ENCODE results near the gene LRRC46. TPM values are rescaled to one million over a fixed set of nuclear protein-coding genes. Genes with fewer than 3 reads are reported as not detected.

Gene LRRC46
- total and polyA plus RNA-seq, 10 of the 15 experiments (the other 5 are each of a cell fraction or from before 2014, with no cell fraction given) = 0.15 to 1.8 (median 0.38) TPM; not detected in 1

GRCh38 chr17:47818002-47818695, 13.3 kb upstream of the LRRC46 start (continued):
- TF ChIP-seq SIN3A (IDR thresholded peaks at IDR 0.05; ENCODE audit: low read depth, low read length) (no peak), ATF7 (IDR thresholded peaks at IDR 0.05; ENCODE audit: low read depth) (no peak), ZNF592 (IDR thresholded peaks at IDR 0.05) (no peak), POLR2A (IDR thresholded peaks at IDR 0.05; ENCODE audit: low read depth, low read length) (no peak), TCF7 (IDR thresholded peaks at IDR 0.05; ENCODE audit: borderline replicate concordance) (no peak), MXI1 (IDR thresholded peaks at IDR 0.05; ENCODE audit: low read depth, low read length) (no peak), DPF2 (IDR thresholded peaks at IDR 0.05) (no peak), TCF12 (IDR thresholded peaks at IDR 0.05; ENCODE audit: low read depth, low read length) (no peak), STAT1 (conservative IDR thresholded peaks at IDR 0.05) (no peak), MTA2 (IDR thresholded peaks at IDR 0.05; ENCODE audit: low read depth) (no peak), HDAC6 (IDR thresholded peaks at IDR 0.05; ENCODE audit: unreplicated experiment) (no peak), PML (IDR thresholded peaks at IDR 0.05; ENCODE audit: low read length) (no peak), ATF2 (IDR thresholded peaks at IDR 0.05; ENCODE audit: low read length) (no peak), ZBTB11 (CRISPR knock-in tag; IDR thresholded peaks at IDR 0.05) (no peak)
